Sigmoid colon (tissue), 4 donors: ENCODE results near the gene NECTIN2.
A peak's percentile ranks its signal among the peaks of the same experiment; 100 is the strongest.

Source experiments
- EP300 ChIP-seq, 4 donors: sonication (generic); formaldehyde crosslinking; IDR thresholded peaks; one replicate each; pipeline ENCODE4 v1.6.1; 2017; ENCODE audit warnings: antibody characterized with exemption in 4 of 4
- POLR2A ChIP-seq, 2 donors: fragments of 450-650 bp; IDR thresholded peaks; one replicate each; pipeline ENCODE4 v1.6.1; 2016; ENCODE audit warnings: antibody characterized with exemption in 2 of 2, mild to moderate bottlenecking in 2 of 2, moderate library complexity in 2 of 2
- POLR2AphosphoS5 ChIP-seq, 4 donors: sonication (generic); formaldehyde crosslinking; IDR thresholded peaks; one replicate each; pipeline ENCODE4 v1.6.1; 2017; ENCODE audit warnings: antibody characterized with exemption in 4 of 4
- TF ChIP-seq, protein P1 (sequence below), 4 experiments: fragments of 450-650 bp in 3 of 4; fragments of 200-600 bp in 1 of 4; IDR thresholded peaks; one replicate each; pipeline ENCODE4 v1.5.1; 2016 to 2019; ENCODE audit warnings: antibody characterized with exemption in 4 of 4, mild to moderate bottlenecking in 3 of 4, moderate library complexity in 2 of 4

DNA sequence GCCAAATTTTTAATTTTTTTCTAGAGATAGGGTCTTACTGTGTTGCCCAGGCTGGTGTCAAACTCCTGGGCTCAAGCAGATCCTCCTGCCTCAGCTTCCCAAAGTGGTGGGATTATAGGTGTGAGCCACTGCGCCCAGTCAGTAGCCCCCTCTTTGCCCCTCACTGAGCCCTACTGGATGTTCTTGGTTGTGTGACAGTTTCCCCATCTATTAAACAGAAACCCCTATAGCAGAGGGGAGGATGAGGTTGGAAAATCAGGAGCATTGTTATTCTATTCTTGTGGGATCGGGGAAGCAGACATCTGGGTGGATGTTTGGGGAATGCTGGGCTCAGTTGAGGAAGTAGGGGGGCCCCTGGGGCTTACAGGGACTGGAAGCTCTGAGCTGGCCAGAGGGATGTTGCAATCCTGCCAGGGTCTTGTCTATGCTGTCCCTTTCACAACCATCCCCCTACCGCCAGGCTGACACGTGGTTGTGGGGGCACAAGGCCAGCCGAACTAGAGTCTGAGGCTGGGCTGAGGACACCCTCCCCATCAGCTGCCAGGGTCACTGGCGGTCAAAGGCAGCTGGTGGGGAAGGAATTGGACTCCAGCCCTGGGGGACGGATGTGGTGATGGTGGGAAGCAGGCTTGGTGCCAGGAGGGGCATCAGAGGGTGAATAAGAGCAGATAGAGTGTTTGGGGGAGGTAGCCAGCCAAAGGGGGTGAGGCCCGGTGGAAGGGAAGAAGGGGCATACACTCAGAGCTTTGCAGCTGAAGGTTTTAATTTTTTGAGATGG is 79.2 kb downstream of the NECTIN2 start:
- TF ChIP-seq, protein P1, sequence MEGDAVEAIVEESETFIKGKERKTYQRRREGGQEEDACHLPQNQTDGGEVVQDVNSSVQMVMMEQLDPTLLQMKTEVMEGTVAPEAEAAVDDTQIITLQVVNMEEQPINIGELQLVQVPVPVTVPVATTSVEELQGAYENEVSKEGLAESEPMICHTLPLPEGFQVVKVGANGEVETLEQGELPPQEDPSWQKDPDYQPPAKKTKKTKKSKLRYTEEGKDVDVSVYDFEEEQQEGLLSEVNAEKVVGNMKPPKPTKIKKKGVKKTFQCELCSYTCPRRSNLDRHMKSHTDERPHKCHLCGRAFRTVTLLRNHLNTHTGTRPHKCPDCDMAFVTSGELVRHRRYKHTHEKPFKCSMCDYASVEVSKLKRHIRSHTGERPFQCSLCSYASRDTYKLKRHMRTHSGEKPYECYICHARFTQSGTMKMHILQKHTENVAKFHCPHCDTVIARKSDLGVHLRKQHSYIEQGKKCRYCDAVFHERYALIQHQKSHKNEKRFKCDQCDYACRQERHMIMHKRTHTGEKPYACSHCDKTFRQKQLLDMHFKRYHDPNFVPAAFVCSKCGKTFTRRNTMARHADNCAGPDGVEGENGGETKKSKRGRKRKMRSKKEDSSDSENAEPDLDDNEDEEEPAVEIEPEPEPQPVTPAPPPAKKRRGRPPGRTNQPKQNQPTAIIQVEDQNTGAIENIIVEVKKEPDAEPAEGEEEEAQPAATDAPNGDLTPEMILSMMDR (IDR thresholded peaks at IDR 0.05) = no peak
- TF ChIP-seq POLR2A (IDR thresholded peaks at IDR 0.05) = no peak
- peak in 3 of 4 donors; percentile 20 to 43 (median 32) for TF ChIP-seq POLR2AphosphoS5 (IDR thresholded peaks at IDR 0.05)
- no peak for TF ChIP-seq EP300 (IDR thresholded peaks at IDR 0.05)
